Fibroblast of lung (primary cell): ENCODE results near the gene WDFY3. TPM values are rescaled to one million over a fixed set of nuclear protein-coding genes. Genes with fewer than 3 reads are reported as not detected.

Experiments used
- DNase-seq, 2 donors: peaks; one replicate each; pipeline versions ENCODE4 v3.0.0 to v3.0.0-alpha.2; 2010; ENCODE audit warnings: low read depth in 2 of 2
- H2AFZ ChIP-seq: 2 replicates; pipeline ENCODE4 v1.5.1; 2012; ENCODE audit warnings: low read length, control low read depth, inconsistent platforms
- H3K27ac ChIP-seq: 2 replicates; pipeline ENCODE4 v1.5.1; 2011; ENCODE audit warnings: low read length, control low read depth; ENCODE audit not compliant: insufficient read depth
- H3K27me3 ChIP-seq: 2 replicates; pipeline ENCODE4 v1.5.1; 2011; ENCODE audit warnings: mild to moderate bottlenecking, low read length; ENCODE audit not compliant: control insufficient read depth, insufficient read depth
- H3K36me3 ChIP-seq: 2 replicates; pipeline ENCODE4 v1.5.1; 2011; ENCODE audit warnings: low read length; ENCODE audit not compliant: control insufficient read depth, insufficient read depth
- H3K4me1 ChIP-seq: 2 replicates; pipeline ENCODE4 v1.5.1; 2011; ENCODE audit warnings: low read length; ENCODE audit not compliant: control insufficient read depth, insufficient read depth; ENCODE audit errors: extremely low read depth
- H3K4me2 ChIP-seq: 2 replicates; pipeline ENCODE4 v1.5.1; 2011; ENCODE audit warnings: low read length, control low read depth; ENCODE audit not compliant: insufficient read depth; ENCODE audit errors: extremely low read depth
- H3K4me3 ChIP-seq, 4 experiments: fragments of 200-600 bp in 1 of 4; sonication (generic) in 1 of 4; replicated peaks in 1 of 4; 2 replicates each; pipeline ENCODE4 v1.5.1; 2011 to 2016; ENCODE audit warnings: low read length in 4 of 4, low read depth in 3 of 4, mild to moderate bottlenecking in 3 of 4, control low read depth in 2 of 4, inconsistent platforms in 1 of 4, mixed read lengths in 1 of 4; ENCODE audit not compliant: insufficient read depth in 1 of 4; ENCODE audit errors: control extremely low read depth in 1 of 4
- H3K79me2 ChIP-seq: 2 replicates; pipeline ENCODE4 v1.5.1; 2012; ENCODE audit warnings: mild to moderate bottlenecking, low read length, inconsistent platforms; ENCODE audit not compliant: control insufficient read depth, insufficient read depth
- H3K9ac ChIP-seq: 2 replicates; pipeline ENCODE4 v1.5.1; 2011; ENCODE audit warnings: mild to moderate bottlenecking, low read length, control low read depth; ENCODE audit not compliant: insufficient read depth
- H3K9me3 ChIP-seq: 2 replicates; pipeline ENCODE4 v1.5.1; 2012; ENCODE audit warnings: low read depth, low read length; ENCODE audit not compliant: control insufficient read depth, insufficient read depth
- H4K20me1 ChIP-seq: 2 replicates; pipeline ENCODE4 v1.5.1; 2011; ENCODE audit warnings: low read length; ENCODE audit not compliant: control insufficient read depth, insufficient read depth; ENCODE audit errors: extremely low read depth
- CTCF ChIP-seq, 2 donors: IDR thresholded peaks in 1 of 2; conservative IDR thresholded peaks in 1 of 2; 1 replicate in 1 of 2; 2 replicates in 1 of 2; pipeline ENCODE4 v1.5.1; 2011 to 2012; ENCODE audit warnings: low read length in 2 of 2, control low read depth in 1 of 2, inconsistent platforms in 1 of 2, low read depth in 1 of 2, mild to moderate bottlenecking in 1 of 2
- EZH2 ChIP-seq: IDR thresholded peaks from 2 replicates; pipeline ENCODE4 v1.5.1; 2012; ENCODE audit warnings: low read length, control low read depth, mild to moderate bottlenecking; ENCODE audit errors: missing control alignments
- polyA plus RNA-seq, 2 donors: library from polyadenylated mRNA; depleted of rRNA in 1 of 2; stranded (reverse) in 1 of 2; unstranded in 1 of 2; fragments of >200 nt; gene quantifications; 2 replicates each; pipeline ENCODE4 v1.2.1, GENCODE V29; 2011 to 2012; ENCODE audit warnings: missing spikeins in 1 of 2
- total RNA-seq: library from RNA; depleted of rRNA; stranded (reverse); fragments of >200 nt; gene quantifications from 2 replicates; pipeline ENCODE4 v1.2.1, GENCODE V29; 2014

The WDFY3 gene
- total and polyA plus RNA-seq, 2 donors (not counting 1 experiment from before 2014, with no cell fraction given), result 26.8 to 88.8 TPM

GRCh38 chr4:84661191-84661939 lies 305.1 kb downstream of the WDFY3 start:
- no peak overlapping the region for H3K4me3 ChIP-seq
- H3K9me3 ChIP-seq, result no peaks in the 10 kb centered on the region
- no peaks in the 10 kb centered on the region for H4K20me1 ChIP-seq
- H3K36me3 ChIP-seq, result no peaks in the 10 kb centered on the region
- H3K27ac ChIP-seq, result no peak overlapping the region
- H3K4me1 ChIP-seq, result no peaks in the 10 kb centered on the region
- no peaks in the 10 kb centered on the region for H3K79me2 ChIP-seq
- H3K4me2 ChIP-seq, result no peak overlapping the region
- no peak for TF ChIP-seq EZH2
- no peak for TF ChIP-seq CTCF (conservative IDR thresholded peaks at IDR 0.05 in 1 of 2, IDR thresholded peaks at IDR 0.05 in 1 of 2; ENCODE audit: low read depth in 1 of 2, low read length in 2 of 2)
- no peak overlapping the region for H3K9ac ChIP-seq
- no peaks in the 10 kb centered on the region for H3K27me3 ChIP-seq
- no peak for DNase-seq
- no peak overlapping the region for H2AFZ ChIP-seq

- no peak for DNase-seq
- Histone ChIP-seq H2AFZ (no peak overlapping the region), H4K20me1 (no peaks in the 10 kb centered on the region), H3K27ac (no peak overlapping the region), H3K4me2 (no peak overlapping the region), H3K36me3 (no peaks in the 10 kb centered on the region), H3K4me3 (no peak overlapping the region), H3K4me1 (no peaks in the 10 kb centered on the region), H3K79me2 (no peaks in the 10 kb centered on the region), H3K9ac (no peak overlapping the region), H3K9me3 (no peaks in the 10 kb centered on the region), H3K27me3 (no peaks in the 10 kb centered on the region)
- TF ChIP-seq CTCF (conservative IDR thresholded peaks at IDR 0.05 in 1 of 2, IDR thresholded peaks at IDR 0.05 in 1 of 2; ENCODE audit: low read depth in 1 of 2, low read length in 2 of 2) (no peak), EZH2 (no peak)
Observed at GRCh38 chr4:84660606-84661005, 305.9 kb downstream of the WDFY3 start.

GRCh38 chr4:84652478-84652877 lies 314.0 kb downstream of the WDFY3 start:
- Histone ChIP-seq H3K4me3 (no peak overlapping the region), H4K20me1 (no peaks in the 10 kb centered on the region), H2AFZ (no peak overlapping the region), H3K9ac (no peak overlapping the region), H3K9me3 (no peaks in the 10 kb centered on the region), H3K4me1 (no peaks in the 10 kb centered on the region), H3K79me2 (no peaks in the 10 kb centered on the region), H3K27me3 (no peaks in the 10 kb centered on the region), H3K4me2 (no peak overlapping the region), H3K27ac (no peak overlapping the region), H3K36me3 (no peaks in the 10 kb centered on the region)
- no peak for DNase-seq
- TF ChIP-seq CTCF (conservative IDR thresholded peaks at IDR 0.05 in 1 of 2, IDR thresholded peaks at IDR 0.05 in 1 of 2; ENCODE audit: low read depth in 1 of 2, low read length in 2 of 2), result no peak
